K562 (cell line): ENCODE measurements around the gene TNP1. TPM values are rescaled to one million over a fixed set of nuclear protein-coding genes. Genes with fewer than 3 reads are reported as not detected.
A peak's percentile ranks its signal among the peaks of the same experiment; 100 is the strongest.

Experiments used
- ARID2 ChIP-seq: fragments of 450-650 bp; IDR thresholded peaks from 2 replicates; pipeline ENCODE4 v1.6.1; 2017; ENCODE audit warnings: antibody characterized with exemption, mild to moderate bottlenecking
- BCL6 ChIP-seq: fragments of 250-450 bp; sonication (Bioruptor Pico); IDR thresholded peaks from 2 replicates; pipeline ENCODE4 v1.4.0; 2020
- BHLHE40 ChIP-seq: IDR thresholded peaks from 2 replicates; pipeline ENCODE4 v1.6.1; 2011; ENCODE audit warnings: low read length, improper control_type of control experiment
- BRD9 ChIP-seq: fragments of 450-650 bp; IDR thresholded peaks from 2 replicates; pipeline ENCODE4 v1.6.1; 2018; ENCODE audit warnings: low read depth; ENCODE audit not compliant: partially characterized antibody
- CBX5 ChIP-seq: IDR thresholded peaks from 2 replicates; pipeline ENCODE4 v1.6.1; 2014; ENCODE audit warnings: low read depth, borderline replicate concordance
- CCAR2 ChIP-seq: fragments of 200-400 bp; formaldehyde crosslinking; IDR thresholded peaks from 2 replicates; pipeline ENCODE4 v1.6.1; 2017; ENCODE audit warnings: mild to moderate bottlenecking, low read depth, low read length
- CEBPG ChIP-seq, 3 experiments: fragments of 200-800 bp in 1 of 3; sonication (Bioruptor generic) in 1 of 3; sonication (generic) in 1 of 3; formaldehyde crosslinking in 1 of 3; IDR thresholded peaks in 2 of 3; conservative IDR thresholded peaks in 1 of 3; 2 replicates each; pipeline versions ENCODE4 v1.6.1 to v1.8.0; 2016 to 2022; ENCODE audit warnings: missing compliant biosample characterization in 2 of 3, missing genetic modification characterization in 2 of 3, mild to moderate bottlenecking in 1 of 3, missing genetic modification reagents in 1 of 3
- CHD2 ChIP-seq: IDR thresholded peaks from 2 replicates; pipeline ENCODE4 v1.6.1; 2011; ENCODE audit warnings: low read depth, low read length
- CREB1 ChIP-seq, 2 experiments: sonication (generic) in 1 of 2; formaldehyde crosslinking in 1 of 2; IDR thresholded peaks; 2 replicates each; pipeline versions ENCODE4 v1.6.1 to v1.8.0; 2012 to 2022; ENCODE audit warnings: inconsistent platforms in 1 of 2, mild to moderate bottlenecking in 1 of 2, missing genetic modification reagents in 1 of 2, moderate library complexity in 1 of 2
- DNMT1 ChIP-seq: fragments of 450-650 bp; IDR thresholded peaks from 2 replicates; pipeline ENCODE4 v1.6.1; 2016; ENCODE audit warnings: antibody characterized with exemption, mild to moderate bottlenecking
- ETV5 ChIP-seq: sonication (generic); formaldehyde crosslinking; IDR thresholded peaks from 2 replicates; pipeline ENCODE4 v1.4.0; 2020; ENCODE audit warnings: low read depth, mild to moderate bottlenecking, missing genetic modification reagents
- HDGF ChIP-seq: fragments of 450-650 bp; IDR thresholded peaks from 2 replicates; pipeline ENCODE4 v1.6.1; 2016
- SLC30A9 ChIP-seq: fragments of 250-450 bp; sonication (Bioruptor Pico); IDR thresholded peaks from 2 replicates; pipeline ENCODE4 v1.8.0; 2022; ENCODE audit warnings: mild to moderate bottlenecking, moderate library complexity
- SRF ChIP-seq, 2 experiments: fragments of 250-450, 450-650 bp in 1 of 2; sonication (Bioruptor Pico) in 1 of 2; sonication (generic) in 1 of 2; formaldehyde crosslinking; IDR thresholded peaks; 2 replicates each; pipeline versions ENCODE4 v1.5.0 to v1.5.1; 2020 to 2022; ENCODE audit warnings: mild to moderate bottlenecking in 1 of 2, missing genetic modification reagents in 1 of 2
- SRSF7 ChIP-seq: fragments of 200-400 bp; formaldehyde crosslinking; optimal IDR thresholded peaks from 2 replicates; pipeline ENCODE3; 2017; ENCODE audit warnings: mild to moderate bottlenecking, low read depth, low read length
- ZNF589 ChIP-seq: fragments of 200-800 bp; sonication (Bioruptor generic); IDR thresholded peaks from 2 replicates; pipeline ENCODE4 v1.6.1; 2016; ENCODE audit warnings: low read depth, missing genetic modification characterization, missing compliant biosample characterization
- ZNF75A ChIP-seq: fragments of 450-650 bp; formaldehyde crosslinking; IDR thresholded peaks from 2 replicates; pipeline ENCODE4 v1.4.0; 2020; ENCODE audit warnings: mild to moderate bottlenecking
- polyA plus RNA-seq, 8 experiments: library from polyadenylated mRNA; depleted of rRNA in 4 of 8; stranded (reverse) in 5 of 8; unstranded in 3 of 8; fragments of >200 nt; fragmentation: Nextera tagmentation in 2 of 8; fragmentation: Illumina TruSeq in 1 of 8; extraction: Ambion mirVana in 2 of 8; extraction: Trizol in 1 of 8; gene quantifications; 2 replicates each; pipeline versions ENCODE4 v1.2.1 to v1.2.3, GENCODE V29; 2011 to 2014; ENCODE audit warnings: inconsistent platforms in 1 of 8, missing spikeins in 1 of 8
- total RNA-seq, 7 experiments: library from RNA; depleted of rRNA in 6 of 7; stranded (reverse); fragments of >200 nt in 6 of 7; fragmentation: Illumina TruSeq in 2 of 7; extraction: Trizol in 2 of 7; gene quantifications; 2 replicates each; pipeline versions ENCODE4 v1.2.1 to v1.2.3, GENCODE V29; 2011 to 2021; ENCODE audit warnings: low replicate concordance in 1 of 7
- TF ChIP-seq, protein P1 (sequence below): fragments of 450-650 bp; IDR thresholded peaks from 2 replicates; pipeline ENCODE4 v1.7.1; 2018; ENCODE audit warnings: mild to moderate bottlenecking, low read depth; ENCODE audit not compliant: partially characterized antibody
- TF ChIP-seq, protein P2 (sequence below): fragments of 450-650 bp; formaldehyde crosslinking; IDR thresholded peaks from 2 replicates; pipeline ENCODE4 v1.4.0; 2020; ENCODE audit warnings: mild to moderate bottlenecking, moderate library complexity
- TF ChIP-seq, protein P3 (sequence below): fragments of 450-650 bp; IDR thresholded peaks from 2 replicates; pipeline ENCODE4 v1.6.1; 2017; ENCODE audit warnings: antibody characterized with exemption
- TF ChIP-seq, protein P4 (sequence below): sonication (generic); formaldehyde crosslinking; IDR thresholded peaks from 2 replicates; pipeline ENCODE4 v1.8.1; 2022; ENCODE audit warnings: missing genetic modification reagents

TNP1 gene
- total and polyA plus RNA-seq, 9 of the 15 experiments (the other 6 are each of a cell fraction or from before 2014, with no cell fraction given), result not detected

DNA sequence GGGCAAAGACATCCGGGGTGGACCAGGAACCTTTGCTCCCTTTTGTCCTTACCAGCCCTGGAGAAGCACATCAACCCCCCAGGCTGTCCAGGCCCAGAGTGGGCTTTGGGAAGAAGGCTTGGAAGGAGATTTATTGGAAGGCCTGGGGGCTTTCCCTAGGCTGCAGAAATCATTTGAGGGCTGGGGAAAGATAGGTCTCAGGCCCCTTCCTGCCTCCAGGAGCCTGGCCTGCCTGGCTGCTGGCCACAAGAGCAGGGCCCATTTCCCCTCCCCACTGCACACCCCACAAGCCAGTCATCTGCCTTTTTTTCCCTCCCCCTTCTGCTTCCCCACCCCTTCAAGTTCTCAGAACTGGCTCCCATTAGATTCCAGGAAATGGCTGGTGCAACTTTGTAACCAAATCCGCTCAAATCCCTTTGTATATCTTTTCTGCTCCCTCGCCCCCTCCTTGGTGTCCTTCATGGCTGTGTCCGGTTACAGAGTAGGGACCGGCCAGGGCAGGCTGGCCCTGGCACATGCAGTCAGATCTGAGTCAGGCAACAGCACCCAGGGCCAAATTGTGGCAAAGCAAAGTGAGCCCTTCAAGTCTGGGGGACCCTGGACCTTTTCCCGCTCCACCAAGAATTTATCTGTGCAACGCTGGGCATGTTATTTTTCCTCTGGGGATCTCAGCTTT is 20.8 kb upstream of the TNP1 start (continued):
- TF ChIP-seq, protein P1, sequence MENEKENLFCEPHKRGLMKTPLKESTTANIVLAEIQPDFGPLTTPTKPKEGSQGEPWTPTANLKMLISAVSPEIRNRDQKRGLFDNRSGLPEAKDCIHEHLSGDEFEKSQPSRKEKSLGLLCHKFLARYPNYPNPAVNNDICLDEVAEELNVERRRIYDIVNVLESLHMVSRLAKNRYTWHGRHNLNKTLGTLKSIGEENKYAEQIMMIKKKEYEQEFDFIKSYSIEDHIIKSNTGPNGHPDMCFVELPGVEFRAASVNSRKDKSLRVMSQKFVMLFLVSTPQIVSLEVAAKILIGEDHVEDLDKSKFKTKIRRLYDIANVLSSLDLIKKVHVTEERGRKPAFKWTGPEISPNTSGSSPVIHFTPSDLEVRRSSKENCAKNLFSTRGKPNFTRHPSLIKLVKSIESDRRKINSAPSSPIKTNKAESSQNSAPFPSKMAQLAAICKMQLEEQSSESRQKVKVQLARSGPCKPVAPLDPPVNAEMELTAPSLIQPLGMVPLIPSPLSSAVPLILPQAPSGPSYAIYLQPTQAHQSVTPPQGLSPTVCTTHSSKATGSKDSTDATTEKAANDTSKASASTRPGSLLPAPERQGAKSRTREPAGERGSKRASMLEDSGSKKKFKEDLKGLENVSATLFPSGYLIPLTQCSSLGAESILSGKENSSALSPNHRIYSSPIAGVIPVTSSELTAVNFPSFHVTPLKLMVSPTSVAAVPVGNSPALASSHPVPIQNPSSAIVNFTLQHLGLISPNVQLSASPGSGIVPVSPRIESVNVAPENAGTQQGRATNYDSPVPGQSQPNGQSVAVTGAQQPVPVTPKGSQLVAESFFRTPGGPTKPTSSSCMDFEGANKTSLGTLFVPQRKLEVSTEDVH, result peak; percentile 32
- TF ChIP-seq BRD9 (peak; percentile 37), DNMT1 (no peak), CCAR2 (no peak), SRSF7 (no peak), ETV5 (CRISPR knock-in tag) (peak; percentile 26; the same call in 1 of the 2 replicates), CHD2 (no peak), CBX5 (no peak), CEBPG (CRISPR knock-in tag; IDR thresholded peaks at IDR 0.05) (peak; percentile 86; the same call in 1 of the 2 replicates), CEBPG (tag; conservative IDR thresholded peaks at IDR 0.05 in 1 of 2, IDR thresholded peaks at IDR 0.05 in 1 of 2) (peak; percentile 47 to 79; a peak in 3 of 4 replicates), BCL6 (CRISPR knock-in tag) (0 out of 2 replicates have a peak, but pooled peaks have one; percentile 20), BHLHE40 (0 out of 2 replicates have a peak, but pooled peaks have one; percentile 22), ZNF589 (CRISPR knock-in tag) (peak; percentile 43; the same call in 1 of the 2 replicates), CREB1 (IDR thresholded peaks at IDR 0.05) (no peak), CREB1 (CRISPR knock-in tag; IDR thresholded peaks at IDR 0.05) (no peak), SLC30A9 (no peak), HDGF (no peak), ZNF75A (CRISPR knock-in tag) (peak; percentile 42; the same call in 1 of the 2 replicates), ARID2 (no peak), SRF (CRISPR knock-in tag; IDR thresholded peaks at IDR 0.05) (no peak)
- TF ChIP-seq, protein P2, sequence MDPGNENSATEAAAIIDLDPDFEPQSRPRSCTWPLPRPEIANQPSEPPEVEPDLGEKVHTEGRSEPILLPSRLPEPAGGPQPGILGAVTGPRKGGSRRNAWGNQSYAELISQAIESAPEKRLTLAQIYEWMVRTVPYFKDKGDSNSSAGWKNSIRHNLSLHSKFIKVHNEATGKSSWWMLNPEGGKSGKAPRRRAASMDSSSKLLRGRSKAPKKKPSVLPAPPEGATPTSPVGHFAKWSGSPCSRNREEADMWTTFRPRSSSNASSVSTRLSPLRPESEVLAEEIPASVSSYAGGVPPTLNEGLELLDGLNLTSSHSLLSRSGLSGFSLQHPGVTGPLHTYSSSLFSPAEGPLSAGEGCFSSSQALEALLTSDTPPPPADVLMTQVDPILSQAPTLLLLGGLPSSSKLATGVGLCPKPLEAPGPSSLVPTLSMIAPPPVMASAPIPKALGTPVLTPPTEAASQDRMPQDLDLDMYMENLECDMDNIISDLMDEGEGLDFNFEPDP (CRISPR knock-in tag), result no peak
- TF ChIP-seq, protein P3, sequence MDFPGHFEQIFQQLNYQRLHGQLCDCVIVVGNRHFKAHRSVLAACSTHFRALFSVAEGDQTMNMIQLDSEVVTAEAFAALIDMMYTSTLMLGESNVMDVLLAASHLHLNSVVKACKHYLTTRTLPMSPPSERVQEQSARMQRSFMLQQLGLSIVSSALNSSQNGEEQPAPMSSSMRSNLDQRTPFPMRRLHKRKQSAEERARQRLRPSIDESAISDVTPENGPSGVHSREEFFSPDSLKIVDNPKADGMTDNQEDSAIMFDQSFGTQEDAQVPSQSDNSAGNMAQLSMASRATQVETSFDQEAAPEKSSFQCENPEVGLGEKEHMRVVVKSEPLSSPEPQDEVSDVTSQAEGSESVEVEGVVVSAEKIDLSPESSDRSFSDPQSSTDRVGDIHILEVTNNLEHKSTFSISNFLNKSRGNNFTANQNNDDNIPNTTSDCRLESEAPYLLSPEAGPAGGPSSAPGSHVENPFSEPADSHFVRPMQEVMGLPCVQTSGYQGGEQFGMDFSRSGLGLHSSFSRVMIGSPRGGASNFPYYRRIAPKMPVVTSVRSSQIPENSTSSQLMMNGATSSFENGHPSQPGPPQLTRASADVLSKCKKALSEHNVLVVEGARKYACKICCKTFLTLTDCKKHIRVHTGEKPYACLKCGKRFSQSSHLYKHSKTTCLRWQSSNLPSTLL, result peak; percentile 79
- TF ChIP-seq, protein P4, sequence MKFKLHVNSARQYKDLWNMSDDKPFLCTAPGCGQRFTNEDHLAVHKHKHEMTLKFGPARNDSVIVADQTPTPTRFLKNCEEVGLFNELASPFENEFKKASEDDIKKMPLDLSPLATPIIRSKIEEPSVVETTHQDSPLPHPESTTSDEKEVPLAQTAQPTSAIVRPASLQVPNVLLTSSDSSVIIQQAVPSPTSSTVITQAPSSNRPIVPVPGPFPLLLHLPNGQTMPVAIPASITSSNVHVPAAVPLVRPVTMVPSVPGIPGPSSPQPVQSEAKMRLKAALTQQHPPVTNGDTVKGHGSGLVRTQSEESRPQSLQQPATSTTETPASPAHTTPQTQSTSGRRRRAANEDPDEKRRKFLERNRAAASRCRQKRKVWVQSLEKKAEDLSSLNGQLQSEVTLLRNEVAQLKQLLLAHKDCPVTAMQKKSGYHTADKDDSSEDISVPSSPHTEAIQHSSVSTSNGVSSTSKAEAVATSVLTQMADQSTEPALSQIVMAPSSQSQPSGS (CRISPR knock-in tag), result no peak
